GM12872 (cell line): Measurements from ENCODE around the gene SLC22A25.

Experiments
- TF ChIP-seq, protein P1 (sequence below): IDR thresholded peaks from 3 replicates; pipeline ENCODE4 v1.5.1; 2011; ENCODE audit warnings: low read depth, mild to moderate bottlenecking, low read length, moderate library complexity; ENCODE audit not compliant: insufficient read depth

The SLC22A25 gene

DNA sequence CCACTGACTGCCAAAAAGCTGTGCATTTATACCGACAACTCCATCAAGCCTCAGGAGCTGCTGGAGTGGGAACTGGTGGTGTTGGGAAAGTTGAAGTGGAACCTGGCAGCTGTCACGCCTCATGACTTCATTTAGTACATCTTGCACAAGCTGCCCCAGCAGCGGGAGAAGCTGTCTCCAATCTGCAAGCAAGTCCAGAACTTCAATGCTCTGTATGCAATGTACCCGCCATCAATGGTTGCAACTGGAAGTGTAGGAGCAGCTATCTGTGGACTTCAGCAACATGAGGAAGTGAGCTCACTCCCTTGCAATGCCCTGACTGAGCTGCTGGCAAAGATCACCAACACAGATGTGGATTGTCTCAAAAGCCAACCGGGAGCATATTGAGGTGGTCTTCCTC lies at the start of gene SLC22A25:
Gene SLC22A25, minus strand, starts transcription at position 67 of the 400 bp plus-strand sequence. CDS start 13,947 bp downstream, outside the sequence.
- TF ChIP-seq, protein P1, sequence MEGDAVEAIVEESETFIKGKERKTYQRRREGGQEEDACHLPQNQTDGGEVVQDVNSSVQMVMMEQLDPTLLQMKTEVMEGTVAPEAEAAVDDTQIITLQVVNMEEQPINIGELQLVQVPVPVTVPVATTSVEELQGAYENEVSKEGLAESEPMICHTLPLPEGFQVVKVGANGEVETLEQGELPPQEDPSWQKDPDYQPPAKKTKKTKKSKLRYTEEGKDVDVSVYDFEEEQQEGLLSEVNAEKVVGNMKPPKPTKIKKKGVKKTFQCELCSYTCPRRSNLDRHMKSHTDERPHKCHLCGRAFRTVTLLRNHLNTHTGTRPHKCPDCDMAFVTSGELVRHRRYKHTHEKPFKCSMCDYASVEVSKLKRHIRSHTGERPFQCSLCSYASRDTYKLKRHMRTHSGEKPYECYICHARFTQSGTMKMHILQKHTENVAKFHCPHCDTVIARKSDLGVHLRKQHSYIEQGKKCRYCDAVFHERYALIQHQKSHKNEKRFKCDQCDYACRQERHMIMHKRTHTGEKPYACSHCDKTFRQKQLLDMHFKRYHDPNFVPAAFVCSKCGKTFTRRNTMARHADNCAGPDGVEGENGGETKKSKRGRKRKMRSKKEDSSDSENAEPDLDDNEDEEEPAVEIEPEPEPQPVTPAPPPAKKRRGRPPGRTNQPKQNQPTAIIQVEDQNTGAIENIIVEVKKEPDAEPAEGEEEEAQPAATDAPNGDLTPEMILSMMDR = no peak

DNA sequence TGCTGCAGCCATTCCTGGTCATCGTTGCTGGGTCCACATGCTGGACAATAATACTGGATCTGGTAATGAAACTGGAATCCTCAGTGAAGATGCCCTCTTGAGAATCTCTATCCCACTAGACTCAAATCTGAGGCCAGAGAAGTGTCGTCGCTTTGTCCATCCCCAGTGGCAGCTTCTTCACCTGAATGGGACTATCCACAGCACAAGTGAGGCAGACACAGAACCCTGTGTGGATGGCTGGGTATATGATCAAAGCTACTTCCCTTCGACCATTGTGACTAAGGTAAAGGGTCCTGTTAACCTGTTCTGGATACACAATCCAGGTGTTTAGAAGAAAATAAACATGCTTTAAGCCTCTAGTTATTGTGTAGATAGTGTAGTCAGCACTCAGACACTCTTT lies 46.9 kb upstream of the SLC22A25 start:
- TF ChIP-seq, protein P1 = no peak

DNA sequence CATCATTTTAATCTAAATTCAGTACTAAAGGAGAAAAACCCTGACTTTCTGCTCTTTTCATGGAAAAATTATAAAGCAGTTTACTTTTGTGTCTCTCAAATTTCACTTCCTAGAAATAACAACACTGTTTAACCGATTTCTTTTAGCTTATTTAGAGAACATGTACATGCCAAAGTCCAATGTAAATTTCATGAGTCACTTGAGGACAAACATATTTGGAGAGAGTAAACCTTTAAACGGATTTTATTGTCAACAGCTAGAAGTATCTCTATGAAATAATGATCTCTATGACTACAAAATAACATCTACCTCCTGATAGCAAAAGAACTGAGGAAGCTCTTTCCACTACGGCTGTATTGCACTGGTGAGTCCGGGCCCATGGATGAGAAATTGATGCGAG lies 46.3 kb upstream of the SLC22A25 start:
- TF ChIP-seq, protein P1 = no peak

DNA sequence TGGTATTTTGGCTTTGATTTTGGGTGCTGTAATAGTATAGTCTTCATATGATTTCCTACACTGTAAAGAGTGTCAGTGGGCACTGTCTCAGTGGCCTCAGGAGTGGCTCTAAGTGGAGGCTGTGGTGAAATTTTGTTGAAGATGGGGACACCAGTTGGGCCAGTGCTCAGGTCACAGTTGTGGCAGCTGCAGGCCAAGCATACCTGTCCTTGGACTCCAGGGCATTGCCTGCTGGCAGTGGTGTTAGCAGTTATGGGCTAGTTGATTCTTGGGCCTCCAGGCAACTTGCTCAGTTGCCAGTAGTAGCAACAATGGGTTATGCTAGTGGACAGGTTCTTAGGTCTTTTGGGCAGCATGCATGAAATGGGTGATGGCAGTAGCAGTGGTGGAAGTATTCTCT lies 39.2 kb upstream of the SLC22A25 start:
- TF ChIP-seq, protein P1 = no peak

DNA sequence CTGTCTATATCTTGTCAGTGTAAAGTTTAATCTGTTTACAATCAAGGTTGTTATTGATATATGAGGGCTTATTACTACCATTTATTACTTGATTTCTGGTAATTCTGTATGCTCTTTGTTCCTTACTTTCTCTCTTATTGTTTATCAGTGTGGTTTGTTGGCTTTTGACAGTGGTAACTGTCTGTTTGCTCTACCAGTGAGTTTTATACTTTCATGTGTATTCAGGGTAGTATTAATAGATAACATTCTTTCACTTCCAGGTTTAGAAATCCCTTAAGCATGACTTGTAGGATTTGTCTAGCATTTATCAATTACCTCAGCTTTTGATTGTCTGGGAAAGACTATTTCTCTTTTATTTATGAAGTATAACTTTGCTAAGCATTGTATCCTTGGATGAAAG lies 37.5 kb upstream of the SLC22A25 start:
- TF ChIP-seq, protein P1 = no peak

DNA sequence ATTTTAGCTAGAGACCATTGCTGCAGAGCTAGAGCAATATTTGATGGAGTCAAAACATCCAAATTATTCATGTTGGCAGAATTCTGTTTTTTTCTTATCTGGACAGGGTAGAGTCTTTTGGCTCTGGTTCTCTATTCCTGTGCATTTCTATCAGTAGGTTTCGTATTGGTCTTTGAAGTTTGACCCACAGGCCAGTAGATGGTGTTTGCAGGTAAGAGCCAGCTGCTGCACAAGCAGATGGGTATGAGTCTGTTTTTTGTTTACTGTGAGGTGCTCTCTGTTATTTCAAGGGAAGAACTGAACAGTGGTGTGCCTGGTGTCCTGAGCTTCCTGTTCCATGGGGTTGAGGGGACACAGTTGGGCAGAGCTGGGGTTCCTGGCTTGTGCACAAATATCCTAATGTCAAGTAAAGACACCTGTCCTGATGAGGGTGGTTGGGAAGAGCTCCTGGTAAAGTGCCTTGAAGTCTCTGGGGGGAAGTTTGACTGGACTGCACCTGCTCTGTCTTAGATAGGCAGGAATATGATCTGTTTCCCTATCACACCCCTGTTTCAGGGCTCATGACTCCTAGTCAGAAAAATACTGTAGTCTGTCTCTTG lies 34.0 kb upstream of the SLC22A25 start:
- TF ChIP-seq, protein P1 = peak; percentile 36; the same call in 2 of the 3 replicates

DNA sequence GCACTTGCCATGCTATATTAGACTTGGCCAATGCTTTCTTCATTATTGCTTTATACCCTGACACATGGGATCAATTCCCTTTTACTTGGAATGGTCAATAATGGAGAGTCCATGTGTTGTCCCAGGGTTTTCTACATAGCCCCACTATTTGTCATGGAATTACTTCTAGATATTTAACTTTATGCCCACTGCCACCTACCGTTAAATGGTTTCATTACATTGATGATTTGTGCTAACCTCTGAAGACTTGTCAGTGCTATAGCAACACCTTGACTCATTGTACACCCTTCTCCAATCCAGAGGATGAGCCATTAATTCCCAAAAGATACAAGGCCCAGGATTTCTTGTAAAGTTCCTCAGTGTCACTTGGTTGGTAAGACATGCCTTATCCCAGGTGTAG lies 31.4 kb upstream of the SLC22A25 start:
- TF ChIP-seq, protein P1 = no peak
